ENCODE measurements around the gene NHLH1.

NHLH1 gene

DNA sequence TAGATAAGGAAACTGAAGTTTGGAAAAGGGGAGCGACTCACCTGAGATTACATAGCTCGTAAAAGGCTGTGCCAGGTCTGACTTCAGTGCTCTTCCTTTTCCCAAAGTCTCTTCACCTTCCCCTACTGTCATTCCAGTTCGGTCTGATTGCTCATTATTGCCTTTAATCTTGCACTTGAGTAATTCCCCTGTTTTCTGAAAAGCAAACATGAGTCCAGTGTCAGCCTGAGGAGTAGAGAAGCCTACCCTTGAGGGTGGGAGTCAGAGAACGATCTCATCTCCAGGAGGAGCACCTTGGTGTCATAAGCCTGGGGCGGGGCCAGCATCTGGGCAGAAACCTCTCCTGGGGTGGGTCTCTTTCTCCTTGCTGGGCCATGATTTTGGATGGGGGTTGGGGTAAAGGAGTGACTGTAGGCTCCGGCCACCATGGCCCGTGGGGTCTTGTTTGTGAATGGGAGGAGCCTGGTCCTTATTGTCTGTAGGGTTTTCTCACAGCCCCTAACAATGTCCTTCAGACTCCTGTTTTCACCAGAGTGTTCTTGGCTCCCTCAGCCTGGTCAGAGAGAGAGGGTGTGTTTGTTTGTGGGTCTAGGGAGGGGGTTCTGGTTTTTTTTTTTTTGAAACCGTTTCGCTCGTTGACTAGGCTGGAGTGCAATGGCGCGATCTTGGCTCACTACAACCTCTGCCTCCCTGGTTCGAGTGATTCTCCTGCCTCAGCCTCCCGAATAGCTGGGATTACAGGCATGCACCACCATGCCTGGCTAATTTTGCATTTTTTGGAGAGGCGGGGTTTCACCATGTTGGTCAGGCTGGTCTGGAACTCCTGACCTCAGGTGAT is 39.5 kb downstream of the NHLH1 start:
- no peaks in the 10 kb centered on the region for H3K27me3 ChIP-seq (ENCODE audit: insufficient read depth, low read length)
- peaks cover 64% of the 10 kb centered on the region for H3K4me1 ChIP-seq (ENCODE audit: insufficient read depth, low read length)

DNA sequence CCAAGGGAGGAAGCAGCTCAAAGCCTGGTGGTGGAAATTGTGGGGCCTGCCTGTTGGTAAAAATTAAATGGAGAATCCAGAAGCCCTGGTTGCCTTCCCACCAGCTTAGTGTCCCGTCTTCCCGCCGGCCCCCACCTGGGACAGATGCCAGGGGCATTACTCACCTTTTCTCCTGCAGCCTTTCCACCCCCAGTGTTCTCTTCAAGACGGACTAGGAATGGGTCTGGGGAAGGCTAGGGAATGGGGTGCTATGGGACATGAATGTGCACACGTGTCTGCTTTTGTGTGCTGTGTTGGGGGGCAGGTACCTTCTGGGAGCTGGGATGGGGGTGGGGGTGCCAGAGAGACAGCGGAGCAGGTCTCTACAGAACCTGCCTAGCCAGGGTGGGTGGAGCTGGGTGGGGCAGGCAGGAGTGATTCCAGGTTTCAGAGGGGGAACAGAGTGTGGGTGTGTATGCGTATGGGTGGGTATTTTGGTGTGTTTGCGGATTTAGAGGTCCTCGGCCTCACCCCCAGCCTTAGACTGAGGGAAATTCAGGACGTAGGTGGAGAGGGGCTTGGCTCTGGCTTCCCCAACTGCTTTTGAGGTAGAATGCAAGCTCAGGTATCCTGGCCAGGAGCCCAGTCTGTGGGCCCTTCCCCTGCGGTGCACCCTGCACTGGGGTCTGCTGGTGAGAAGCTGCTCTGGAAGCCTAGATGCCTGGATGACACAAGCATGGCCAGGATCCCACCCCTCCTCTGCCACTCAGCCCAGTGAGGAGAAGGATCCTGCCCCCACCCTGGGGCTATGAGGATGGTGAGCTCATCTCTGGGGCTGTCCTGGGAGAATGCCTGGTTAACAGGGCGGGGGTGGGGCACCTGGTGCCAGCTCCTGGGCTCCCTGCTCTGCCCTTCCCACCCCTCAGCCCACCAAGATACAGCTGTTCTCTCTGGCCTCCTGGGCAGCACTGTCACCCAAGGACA is 41.2 kb downstream of the NHLH1 start:
- Histone ChIP-seq H3K27me3 (ENCODE audit: insufficient read depth, low read length) (no peaks in the 10 kb centered on the region), H3K4me1 (ENCODE audit: insufficient read depth, low read length) (peaks cover 52% of the 10 kb centered on the region), H3K27ac (ENCODE audit: low read length) (no peak overlapping the region), H3K9me3 (ENCODE audit: insufficient read depth, low read depth, low read length) (no peaks in the 10 kb centered on the region), H3K9ac (ENCODE audit: low read depth, low read length) (peak overlapping the region; percentile 31; the same call in 1 of the 2 replicates), H3K4me3 (ENCODE audit: low read length) (no peak overlapping the region), H3K36me3 (ENCODE audit: insufficient read depth, low read depth, low read length) (peaks cover 22% of the 10 kb centered on the region; the same call in 1 of the 2 replicates)

More for the DNA sequence above, 39.5 kb downstream of the NHLH1 start:
- no peak overlapping the region for H3K9ac ChIP-seq (ENCODE audit: low read depth, low read length)
- no peak overlapping the region for H3K27ac ChIP-seq (ENCODE audit: low read length)
- no peaks in the 10 kb centered on the region for H3K9me3 ChIP-seq (ENCODE audit: insufficient read depth, low read depth, low read length)
- no peak overlapping the region for H3K4me3 ChIP-seq (ENCODE audit: low read length)
- H3K36me3 ChIP-seq (ENCODE audit: insufficient read depth, low read depth, low read length): peaks cover 12% of the 10 kb centered on the region; the same call in 1 of the 2 replicates

DNA sequence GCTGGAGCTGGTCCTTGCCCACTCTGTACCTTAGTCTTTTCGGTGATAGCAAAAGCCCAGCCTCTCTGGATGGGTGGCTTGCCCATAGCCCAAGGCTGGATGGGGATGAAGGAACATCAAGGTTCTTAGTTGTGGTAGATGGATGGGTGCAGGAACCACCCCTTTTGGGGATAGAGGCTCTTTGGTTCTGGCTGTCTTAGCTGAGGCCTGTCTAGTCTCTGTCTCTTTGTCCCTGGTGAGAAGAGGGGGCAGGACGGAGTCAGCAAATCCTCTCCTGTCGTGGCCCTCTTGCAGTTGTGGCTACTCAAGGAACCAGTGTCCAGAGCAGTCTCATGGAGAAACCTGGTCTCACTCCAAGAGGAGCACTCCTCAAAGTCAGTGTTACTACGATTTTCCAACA is 42.0 kb downstream of the NHLH1 start:
- H3K9me3 ChIP-seq (ENCODE audit: insufficient read depth, low read depth, low read length): no peaks in the 10 kb centered on the region
- no peaks in the 10 kb centered on the region for H3K27me3 ChIP-seq (ENCODE audit: insufficient read depth, low read length)
- H3K9ac ChIP-seq (ENCODE audit: low read depth, low read length): peak overlapping the region; percentile 31; the same call in 1 of the 2 replicates
- peaks cover 45% of the 10 kb centered on the region for H3K4me1 ChIP-seq (ENCODE audit: insufficient read depth, low read length)
- no peak overlapping the region for H3K4me3 ChIP-seq (ENCODE audit: low read length)
- peaks cover 22% of the 10 kb centered on the region; the same call in 1 of the 2 replicates for H3K36me3 ChIP-seq (ENCODE audit: insufficient read depth, low read depth, low read length)
- no peak overlapping the region for H3K27ac ChIP-seq (ENCODE audit: low read length)

DNA sequence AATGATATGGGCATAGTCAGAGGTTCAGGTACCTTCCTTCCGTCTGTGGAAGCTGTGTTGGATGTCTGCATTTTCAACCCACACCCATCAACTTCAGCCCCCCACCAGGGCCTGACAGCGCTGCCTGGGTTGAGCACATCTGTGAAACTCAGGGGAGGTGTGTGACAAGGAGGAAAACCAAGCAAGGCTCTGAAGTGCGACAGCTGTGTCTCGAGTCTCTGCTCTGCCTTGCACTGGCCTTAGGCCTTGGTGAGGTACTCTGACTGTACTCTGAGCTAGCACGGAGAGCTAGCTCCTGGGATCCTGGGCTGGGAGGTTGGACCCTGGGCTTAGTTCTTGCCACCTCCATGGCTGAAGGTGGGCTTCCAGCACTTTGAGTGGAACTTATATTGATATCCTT is 42.6 kb downstream of the NHLH1 start:
- Histone ChIP-seq H3K9me3 (ENCODE audit: insufficient read depth, low read depth, low read length) (no peaks in the 10 kb centered on the region), H3K4me1 (ENCODE audit: insufficient read depth, low read length) (peaks cover 39% of the 10 kb centered on the region), H3K27me3 (ENCODE audit: insufficient read depth, low read length) (no peaks in the 10 kb centered on the region), H3K4me3 (ENCODE audit: low read length) (no peak overlapping the region; the same call in 1 of the 2 replicates), H3K36me3 (ENCODE audit: insufficient read depth, low read depth, low read length) (peaks cover 22% of the 10 kb centered on the region; the same call in 1 of the 2 replicates), H3K9ac (ENCODE audit: low read depth, low read length) (peak overlapping the region; percentile 67; the same call in 1 of the 2 replicates), H3K27ac (ENCODE audit: low read length) (no peak overlapping the region)

DNA sequence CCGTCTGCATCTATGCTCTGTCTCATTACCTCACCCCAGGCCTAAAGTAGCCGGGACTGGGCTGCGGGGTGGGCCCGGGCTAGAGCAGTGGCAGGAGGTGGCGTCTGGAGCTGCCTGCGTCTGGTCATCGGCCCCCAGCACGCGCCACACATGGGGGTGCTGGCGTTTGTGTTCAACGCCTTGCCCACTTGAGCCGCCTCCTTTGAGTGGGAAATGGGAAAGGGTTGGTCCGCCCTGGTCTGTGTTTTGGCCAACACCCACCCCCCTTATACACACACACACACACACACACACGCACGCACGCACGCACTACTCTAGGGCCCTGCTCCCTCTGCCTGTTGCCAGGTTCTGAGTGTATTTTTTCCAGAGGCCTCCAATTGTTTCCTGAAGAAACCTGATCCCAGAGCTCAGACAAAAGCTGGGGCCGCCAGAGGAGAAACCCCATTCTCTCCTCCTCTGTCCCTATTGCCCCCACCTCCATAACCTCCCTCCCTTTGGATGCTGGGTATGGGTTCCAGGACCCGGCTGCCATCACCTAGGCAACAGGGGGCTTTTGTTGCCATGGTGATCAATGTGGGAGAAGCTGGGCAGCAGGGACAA is 43.6 kb downstream of the NHLH1 start:
- H3K9ac ChIP-seq (ENCODE audit: low read depth, low read length): peak overlapping the region; percentile 67; the same call in 1 of the 2 replicates
- no peaks in the 10 kb centered on the region for H3K27me3 ChIP-seq (ENCODE audit: insufficient read depth, low read length)
- H3K27ac ChIP-seq (ENCODE audit: low read length): peak overlapping the region; percentile 48
- H3K4me1 ChIP-seq (ENCODE audit: insufficient read depth, low read length): peaks cover 39% of the 10 kb centered on the region
- H3K4me3 ChIP-seq (ENCODE audit: low read length): no peak overlapping the region; the same call in 1 of the 2 replicates
- H3K9me3 ChIP-seq (ENCODE audit: insufficient read depth, low read depth, low read length): no peaks in the 10 kb centered on the region
- H3K36me3 ChIP-seq (ENCODE audit: insufficient read depth, low read depth, low read length): peaks cover 24% of the 10 kb centered on the region; the same call in 1 of the 2 replicates

DNA sequence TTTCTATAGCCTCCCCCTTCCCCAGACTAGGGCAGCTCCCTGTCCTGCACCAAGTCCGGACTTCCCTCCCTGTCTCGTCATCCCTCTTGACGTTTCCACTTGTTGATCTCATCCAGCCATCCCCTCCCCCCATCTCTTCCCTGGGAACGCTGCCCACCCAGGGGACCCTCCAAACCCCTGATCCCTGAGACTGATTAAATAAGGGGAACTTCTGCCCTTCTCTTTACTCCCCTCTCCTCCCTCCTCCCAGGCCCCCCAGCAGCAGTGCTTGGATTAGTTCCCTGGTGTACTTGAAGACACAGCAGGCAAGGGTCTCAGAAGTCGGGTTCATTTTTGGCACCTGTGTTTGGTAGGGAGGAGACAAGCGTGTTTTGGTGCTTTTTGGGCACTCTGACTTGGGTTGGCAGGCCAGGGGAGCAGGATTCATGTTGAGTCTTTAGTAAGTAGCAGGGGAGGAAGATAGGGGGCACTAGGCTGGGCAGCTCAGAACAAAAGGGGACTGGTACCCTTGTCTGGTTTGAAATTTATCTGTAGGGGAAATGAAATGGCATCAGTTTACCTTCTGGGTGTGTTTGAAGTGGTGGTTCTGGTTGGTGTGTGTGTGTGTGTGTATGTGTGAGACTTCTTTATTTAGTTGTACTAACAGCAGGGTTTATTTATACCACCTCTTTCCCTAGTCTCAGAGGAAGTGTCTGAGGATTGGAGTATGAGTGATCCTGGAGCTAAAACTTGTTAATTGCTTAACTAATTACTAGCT is 44.6 kb downstream of the NHLH1 start:
- Histone ChIP-seq H3K36me3 (ENCODE audit: insufficient read depth, low read depth, low read length) (peaks cover 32% of the 10 kb centered on the region; the same call in 1 of the 2 replicates), H3K4me1 (ENCODE audit: insufficient read depth, low read length) (peaks cover 35% of the 10 kb centered on the region), H3K9ac (ENCODE audit: low read depth, low read length) (peak overlapping the region; percentile 67; the same call in 1 of the 2 replicates), H3K4me3 (ENCODE audit: low read length) (peak overlapping the region; percentile 8; the same call in 1 of the 2 replicates), H3K27ac (ENCODE audit: low read length) (peak overlapping the region; percentile 13), H3K9me3 (ENCODE audit: insufficient read depth, low read depth, low read length) (no peaks in the 10 kb centered on the region), H3K27me3 (ENCODE audit: insufficient read depth, low read length) (no peaks in the 10 kb centered on the region)

DNA sequence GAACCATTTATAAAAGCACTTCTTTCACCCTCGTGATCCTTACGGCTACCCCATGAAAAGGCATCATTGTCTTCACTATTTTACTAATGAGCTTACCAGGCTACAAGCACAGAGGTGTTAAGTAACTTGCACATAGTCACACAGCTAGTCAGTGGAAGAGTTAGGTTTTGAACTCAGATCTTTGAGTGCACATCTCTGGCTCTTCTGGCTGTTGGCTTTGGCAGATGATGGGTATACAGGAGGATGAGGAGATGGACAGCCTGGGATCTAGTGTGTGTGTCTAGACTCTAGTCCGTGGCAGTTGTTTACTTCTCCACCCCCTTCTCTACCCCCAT is 45.1 kb downstream of the NHLH1 start:
- no peak overlapping the region for H3K9ac ChIP-seq (ENCODE audit: low read depth, low read length)
- no peaks in the 10 kb centered on the region for H3K9me3 ChIP-seq (ENCODE audit: insufficient read depth, low read depth, low read length)
- peaks cover 36% of the 10 kb centered on the region for H3K36me3 ChIP-seq (ENCODE audit: insufficient read depth, low read depth, low read length)
- no peaks in the 10 kb centered on the region for H3K27me3 ChIP-seq (ENCODE audit: insufficient read depth, low read length)
- peaks cover 35% of the 10 kb centered on the region for H3K4me1 ChIP-seq (ENCODE audit: insufficient read depth, low read length)
- no peak overlapping the region for H3K4me3 ChIP-seq (ENCODE audit: low read length)
- H3K27ac ChIP-seq (ENCODE audit: low read length): no peak overlapping the region

DNA sequence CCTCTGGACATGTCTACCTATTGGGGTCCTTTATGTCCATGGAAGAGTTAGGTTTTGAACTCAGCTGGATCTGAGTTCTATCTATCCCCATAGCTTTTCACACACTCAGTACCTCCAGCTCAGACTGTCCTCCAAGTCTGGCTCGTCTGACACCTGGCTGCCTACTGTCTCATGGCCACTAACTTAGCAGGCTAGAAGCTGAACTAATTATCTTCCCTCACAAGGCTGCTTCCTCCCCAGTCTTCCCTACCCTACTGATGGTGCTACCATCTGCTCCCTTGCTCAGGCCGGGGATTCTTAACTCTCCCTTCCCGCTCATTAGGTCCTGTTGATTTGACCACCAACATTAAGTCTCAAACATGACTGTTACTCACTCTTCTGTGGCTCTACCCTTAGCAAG is 46.8 kb downstream of the NHLH1 start:
- H3K36me3 ChIP-seq (ENCODE audit: insufficient read depth, low read depth, low read length): peaks cover 46% of the 10 kb centered on the region
- H3K9me3 ChIP-seq (ENCODE audit: insufficient read depth, low read depth, low read length): no peaks in the 10 kb centered on the region
- no peak overlapping the region for H3K27ac ChIP-seq (ENCODE audit: low read length)
- H3K4me1 ChIP-seq (ENCODE audit: insufficient read depth, low read length): peaks cover 24% of the 10 kb centered on the region
- no peak overlapping the region for H3K4me3 ChIP-seq (ENCODE audit: low read length)
- no peaks in the 10 kb centered on the region for H3K27me3 ChIP-seq (ENCODE audit: insufficient read depth, low read length)
- H3K9ac ChIP-seq (ENCODE audit: low read depth, low read length): no peak overlapping the region

DNA sequence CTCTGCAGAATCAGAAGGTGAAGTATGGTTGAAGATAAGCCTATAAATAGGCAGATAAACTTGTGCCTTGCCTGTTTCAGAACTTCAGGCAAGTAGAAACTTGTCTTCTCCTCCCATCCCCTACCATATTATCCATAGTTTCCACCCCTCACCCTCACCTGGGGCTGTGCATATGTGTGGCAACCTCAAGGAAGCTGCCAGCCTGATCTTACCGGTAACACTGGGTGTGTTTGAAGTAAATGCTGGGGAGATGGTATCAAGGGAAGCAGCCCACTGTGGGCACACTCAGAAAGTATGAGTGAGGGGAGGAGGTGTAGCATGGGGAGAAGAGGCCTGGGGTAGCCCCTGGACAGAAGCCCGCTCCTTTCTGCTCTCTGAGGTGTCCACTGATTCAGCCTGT is 48.0 kb downstream of the NHLH1 start:
- peaks cover 58% of the 10 kb centered on the region for H3K36me3 ChIP-seq (ENCODE audit: insufficient read depth, low read depth, low read length)
- H3K27ac ChIP-seq (ENCODE audit: low read length): no peak overlapping the region
- no peak overlapping the region for H3K9ac ChIP-seq (ENCODE audit: low read depth, low read length)
- H3K4me3 ChIP-seq (ENCODE audit: low read length): no peak overlapping the region
- H3K27me3 ChIP-seq (ENCODE audit: insufficient read depth, low read length): no peaks in the 10 kb centered on the region
- no peaks in the 10 kb centered on the region for H3K9me3 ChIP-seq (ENCODE audit: insufficient read depth, low read depth, low read length)
- peaks cover 18% of the 10 kb centered on the region for H3K4me1 ChIP-seq (ENCODE audit: insufficient read depth, low read length)

DNA sequence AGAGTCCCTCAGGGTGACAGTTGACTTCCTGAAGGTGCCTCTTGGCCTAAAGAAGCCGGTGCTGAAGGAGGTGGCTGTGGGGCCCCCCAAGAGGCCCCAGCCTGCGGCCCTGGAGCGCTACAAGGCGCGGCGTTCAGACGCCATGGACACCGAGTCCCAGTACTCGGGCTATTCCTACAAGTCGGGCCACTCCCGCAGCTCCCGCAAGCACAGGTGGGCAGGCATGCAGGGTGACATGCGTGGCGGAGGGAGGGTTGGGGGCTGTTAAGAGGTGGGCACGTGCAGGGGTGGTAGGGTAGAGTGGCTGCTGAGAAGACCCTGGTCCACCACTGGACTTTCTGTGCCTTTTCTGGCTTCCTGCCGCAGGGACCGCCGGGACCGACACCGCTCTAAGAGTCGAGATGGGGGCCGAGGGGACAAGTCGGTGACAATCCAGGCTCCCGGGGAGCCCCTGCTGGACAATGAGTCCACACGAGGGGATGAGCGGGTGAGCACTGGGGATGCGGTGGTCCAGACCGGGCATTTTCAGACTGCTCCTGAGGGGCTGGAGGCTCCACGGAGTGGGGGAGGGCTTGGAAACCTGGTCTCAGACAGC is 48.9 kb downstream of the NHLH1 start:
- no peak overlapping the region for H3K4me3 ChIP-seq (ENCODE audit: low read length)
- no peaks in the 10 kb centered on the region for H3K27me3 ChIP-seq (ENCODE audit: insufficient read depth, low read length)
- H3K9ac ChIP-seq (ENCODE audit: low read depth, low read length): no peak overlapping the region
- H3K9me3 ChIP-seq (ENCODE audit: insufficient read depth, low read depth, low read length): no peaks in the 10 kb centered on the region
- peaks cover 9% of the 10 kb centered on the region; the same call in 1 of the 2 replicates for H3K4me1 ChIP-seq (ENCODE audit: insufficient read depth, low read length)
- H3K27ac ChIP-seq (ENCODE audit: low read length): no peak overlapping the region
- peaks cover 66% of the 10 kb centered on the region for H3K36me3 ChIP-seq (ENCODE audit: insufficient read depth, low read depth, low read length)

Data from iPS-20b (cell line).